NCI-H748 treated with DMSO at 0.1 percent for 48 hours (cell line): ENCODE results near the gene QSOX2.

Source experiments
- DNase-seq: peaks from one replicate; lab custom pipeline; 2025; lab: John Stamatoyannopoulos, UW

The QSOX2 gene

GRCh38 chr9:136222166-136222905 lies 23.3 kb downstream of the QSOX2 start:
- DNase-seq: no peak

- no peak for DNase-seq
Measured at GRCh38 chr9:136220017-136220729, 25.4 kb downstream of the QSOX2 start.

- DNase-seq: no peak
Measured at GRCh38 chr9:136219276-136219675, 26.3 kb downstream of the QSOX2 start.

- no peak for DNase-seq
Measured at GRCh38 chr9:136218673-136219072, 26.9 kb downstream of the QSOX2 start.

GRCh38 chr9:136218271-136218670 lies 27.3 kb downstream of the QSOX2 start:
- DNase-seq: no peak

- DNase-seq: no peak
Measured at GRCh38 chr9:136216541-136217244, 28.9 kb downstream of the QSOX2 start.

- no peak for DNase-seq
Measured at GRCh38 chr9:136213733-136214132, 31.9 kb downstream of the QSOX2 start.

- no peak for DNase-seq
Measured at GRCh38 chr9:136212345-136212950, 33.2 kb downstream of the QSOX2 start.

- no peak for DNase-seq
Measured at GRCh38 chr9:136211441-136212344, 33.9 kb downstream of the QSOX2 start.

- DNase-seq: no peak
Measured at GRCh38 chr9:136211006-136211405, 34.6 kb downstream of the QSOX2 start.

- DNase-seq: no peak
Measured at GRCh38 chr9:136210276-136210675, 35.3 kb downstream of the QSOX2 start.

GRCh38 chr9:136209786-136210185 lies 35.8 kb downstream of the QSOX2 start:
- no peak for DNase-seq

- DNase-seq: no peak
Measured at GRCh38 chr9:136209232-136209631, 36.4 kb downstream of the QSOX2 start.

- no peak for DNase-seq
Measured at GRCh38 chr9:136208675-136209074, 36.9 kb downstream of the QSOX2 start.

GRCh38 chr9:136207616-136208015 lies 38.0 kb downstream of the QSOX2 start:
- DNase-seq: no peak

- DNase-seq: no peak
Measured at GRCh38 chr9:136206602-136207275, 38.9 kb downstream of the QSOX2 start.

GRCh38 chr9:136205707-136205992 lies 40.0 kb downstream of the QSOX2 start:
- DNase-seq: no peak

GRCh38 chr9:136204838-136205706 lies 40.5 kb downstream of the QSOX2 start, which contains the start of gene LHX3:
Gene LHX3, minus strand, starts transcription at chr9:136205128. Its CDS starts 116 bp downstream, at chr9:136205012.
- no peak for DNase-seq

GRCh38 chr9:136204145-136204805 lies 41.3 kb downstream of the QSOX2 start:
- no peak for DNase-seq
